ENCODE results near the gene GDF15.

DNA sequence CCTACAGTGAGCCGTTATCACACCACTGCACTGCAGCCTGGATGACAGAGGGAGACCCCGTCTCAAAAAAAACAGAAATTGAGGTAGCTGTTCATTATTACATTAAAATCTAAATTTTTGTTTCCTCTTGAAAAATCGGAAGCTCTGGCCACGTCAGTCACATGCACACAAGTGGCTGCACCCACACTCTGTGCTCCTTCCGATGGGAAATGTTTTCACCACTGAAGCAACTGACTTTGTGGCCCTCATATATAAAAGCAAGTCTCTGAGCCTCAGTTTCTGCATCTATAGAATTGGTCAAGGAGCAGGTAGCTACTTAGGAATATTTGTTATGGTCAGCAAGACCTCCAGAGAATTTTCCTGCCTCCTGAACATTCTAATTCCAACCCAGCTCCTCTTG is 7.0 kb downstream of the GDF15 start:
- TF ChIP-seq, protein P1, sequence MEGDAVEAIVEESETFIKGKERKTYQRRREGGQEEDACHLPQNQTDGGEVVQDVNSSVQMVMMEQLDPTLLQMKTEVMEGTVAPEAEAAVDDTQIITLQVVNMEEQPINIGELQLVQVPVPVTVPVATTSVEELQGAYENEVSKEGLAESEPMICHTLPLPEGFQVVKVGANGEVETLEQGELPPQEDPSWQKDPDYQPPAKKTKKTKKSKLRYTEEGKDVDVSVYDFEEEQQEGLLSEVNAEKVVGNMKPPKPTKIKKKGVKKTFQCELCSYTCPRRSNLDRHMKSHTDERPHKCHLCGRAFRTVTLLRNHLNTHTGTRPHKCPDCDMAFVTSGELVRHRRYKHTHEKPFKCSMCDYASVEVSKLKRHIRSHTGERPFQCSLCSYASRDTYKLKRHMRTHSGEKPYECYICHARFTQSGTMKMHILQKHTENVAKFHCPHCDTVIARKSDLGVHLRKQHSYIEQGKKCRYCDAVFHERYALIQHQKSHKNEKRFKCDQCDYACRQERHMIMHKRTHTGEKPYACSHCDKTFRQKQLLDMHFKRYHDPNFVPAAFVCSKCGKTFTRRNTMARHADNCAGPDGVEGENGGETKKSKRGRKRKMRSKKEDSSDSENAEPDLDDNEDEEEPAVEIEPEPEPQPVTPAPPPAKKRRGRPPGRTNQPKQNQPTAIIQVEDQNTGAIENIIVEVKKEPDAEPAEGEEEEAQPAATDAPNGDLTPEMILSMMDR (IDR thresholded peaks at IDR 0.05) = no peak
- TF ChIP-seq POLR2A (IDR thresholded peaks at IDR 0.05) = no peak

All from esophagus squamous epithelium (tissue), 4 donors.